Body of pancreas (tissue), 4 donors: Measurements from ENCODE around the gene CBR1. TPM values are rescaled to one million over a fixed set of nuclear protein-coding genes. Genes with fewer than 3 reads are reported as not detected.

ENCODE experiments used
- ATAC-seq: fragments of 150-250 bp; one replicate; pipeline ENCODE4 v1.9.1; 2016
- DNase-seq, 4 donors: peaks; one replicate each; pipeline ENCODE4 v3.0.0-alpha.2; 2019
- H3K27ac ChIP-seq, 4 donors: fragments of 200-600 bp; sonication (generic); 1 replicate in 3 of 4; 2 replicates in 1 of 4; pipeline versions ENCODE4 v1.5.1 to v1.6.1; 2016 to 2019; ENCODE audit warnings: mild to moderate bottlenecking in 1 of 4, mixed read lengths in 1 of 4, moderate library complexity in 1 of 4
- H3K27me3 ChIP-seq, 2 donors: fragments of 200-600 bp; sonication (generic); one replicate each; pipeline ENCODE4 v1.6.0; 2016; ENCODE audit warnings: mild to moderate bottlenecking in 1 of 2
- H3K36me3 ChIP-seq, 2 donors: fragments of 200-600 bp; sonication (generic); replicated peaks in 1 of 2; 2 replicates each; pipeline ENCODE4 v1.5.1; 2016; ENCODE audit warnings: low read depth in 2 of 2; ENCODE audit not compliant: insufficient read depth in 1 of 2
- H3K4me1 ChIP-seq: fragments of 200-600 bp; sonication (generic); one replicate; pipeline ENCODE4 v1.6.0; 2016
- H3K4me3 ChIP-seq, 2 donors: fragments of 200-600 bp; sonication (generic); 1 replicate in 1 of 2; 2 replicates in 1 of 2; pipeline ENCODE4 v1.5.1; 2016 to 2019
- H3K9me3 ChIP-seq, 3 donors: fragments of 200-600 bp; sonication (generic); 1 replicate in 2 of 3; 2 replicates in 1 of 3; pipeline ENCODE4 v1.5.1; 2016
- POLR2A ChIP-seq, 3 donors: fragments of 450-650 bp; IDR thresholded peaks; one replicate each; pipeline ENCODE4 v1.6.1; 2016; ENCODE audit warnings: antibody characterized with exemption in 3 of 3, mild to moderate bottlenecking in 2 of 3
- WGBS, 2 donors: methylation state at CpG; one replicate each; pipeline ENCODE4 v1.1.5; 2017; 5-methylcytosine and 5-hydroxymethylcytosine counted together
- intact Hi-C: fragments of 100-400 bp; cut with DNase I; formaldehyde crosslinking; loops from one replicate; pipeline ENCODE4 v1.15.1; 2023
- total RNA-seq, 2 donors: library from RNA; depleted of rRNA; stranded (reverse); fragments of >200 nt; gene quantifications; one replicate each; pipeline ENCODE4 v1.1.0, GENCODE V29; 2016
- TF ChIP-seq, protein P1 (sequence below), 7 experiments: fragments of 450-650 bp in 4 of 7; fragments of 200-600 bp in 3 of 7; sonication (generic) in 3 of 7; IDR thresholded peaks; one replicate each; pipeline ENCODE4 v1.5.1; 2016 to 2019; ENCODE audit warnings: antibody characterized with exemption in 7 of 7

The CBR1 gene
- total RNA-seq, 2 donors from 2014 or later, result 78.8 to 80.7 TPM

GRCh38 chr21:36027347-36027746 lies 42.5 kb upstream of the CBR1 start:
- ATAC-seq, result no peak
- DNase-seq, result no peak
- Histone ChIP-seq H3K36me3 (no peaks in the 10 kb centered on the region), H3K27me3 (no peaks in the 10 kb centered on the region), H3K27ac (no peak overlapping the region), H3K9me3 (no peaks in the 10 kb centered on the region), H3K4me1 (no peaks in the 10 kb centered on the region), H3K4me3 (no peak overlapping the region)
- TF ChIP-seq POLR2A (IDR thresholded peaks at IDR 0.05), result no peak
- TF ChIP-seq, protein P1, sequence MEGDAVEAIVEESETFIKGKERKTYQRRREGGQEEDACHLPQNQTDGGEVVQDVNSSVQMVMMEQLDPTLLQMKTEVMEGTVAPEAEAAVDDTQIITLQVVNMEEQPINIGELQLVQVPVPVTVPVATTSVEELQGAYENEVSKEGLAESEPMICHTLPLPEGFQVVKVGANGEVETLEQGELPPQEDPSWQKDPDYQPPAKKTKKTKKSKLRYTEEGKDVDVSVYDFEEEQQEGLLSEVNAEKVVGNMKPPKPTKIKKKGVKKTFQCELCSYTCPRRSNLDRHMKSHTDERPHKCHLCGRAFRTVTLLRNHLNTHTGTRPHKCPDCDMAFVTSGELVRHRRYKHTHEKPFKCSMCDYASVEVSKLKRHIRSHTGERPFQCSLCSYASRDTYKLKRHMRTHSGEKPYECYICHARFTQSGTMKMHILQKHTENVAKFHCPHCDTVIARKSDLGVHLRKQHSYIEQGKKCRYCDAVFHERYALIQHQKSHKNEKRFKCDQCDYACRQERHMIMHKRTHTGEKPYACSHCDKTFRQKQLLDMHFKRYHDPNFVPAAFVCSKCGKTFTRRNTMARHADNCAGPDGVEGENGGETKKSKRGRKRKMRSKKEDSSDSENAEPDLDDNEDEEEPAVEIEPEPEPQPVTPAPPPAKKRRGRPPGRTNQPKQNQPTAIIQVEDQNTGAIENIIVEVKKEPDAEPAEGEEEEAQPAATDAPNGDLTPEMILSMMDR (IDR thresholded peaks at IDR 0.05), result no peak
- WGBS, 2 donors, result 77 to 78% methylated on average over 5 of the region's 5 CpGs
- intact Hi-C loops, result no loop called here

DNA sequence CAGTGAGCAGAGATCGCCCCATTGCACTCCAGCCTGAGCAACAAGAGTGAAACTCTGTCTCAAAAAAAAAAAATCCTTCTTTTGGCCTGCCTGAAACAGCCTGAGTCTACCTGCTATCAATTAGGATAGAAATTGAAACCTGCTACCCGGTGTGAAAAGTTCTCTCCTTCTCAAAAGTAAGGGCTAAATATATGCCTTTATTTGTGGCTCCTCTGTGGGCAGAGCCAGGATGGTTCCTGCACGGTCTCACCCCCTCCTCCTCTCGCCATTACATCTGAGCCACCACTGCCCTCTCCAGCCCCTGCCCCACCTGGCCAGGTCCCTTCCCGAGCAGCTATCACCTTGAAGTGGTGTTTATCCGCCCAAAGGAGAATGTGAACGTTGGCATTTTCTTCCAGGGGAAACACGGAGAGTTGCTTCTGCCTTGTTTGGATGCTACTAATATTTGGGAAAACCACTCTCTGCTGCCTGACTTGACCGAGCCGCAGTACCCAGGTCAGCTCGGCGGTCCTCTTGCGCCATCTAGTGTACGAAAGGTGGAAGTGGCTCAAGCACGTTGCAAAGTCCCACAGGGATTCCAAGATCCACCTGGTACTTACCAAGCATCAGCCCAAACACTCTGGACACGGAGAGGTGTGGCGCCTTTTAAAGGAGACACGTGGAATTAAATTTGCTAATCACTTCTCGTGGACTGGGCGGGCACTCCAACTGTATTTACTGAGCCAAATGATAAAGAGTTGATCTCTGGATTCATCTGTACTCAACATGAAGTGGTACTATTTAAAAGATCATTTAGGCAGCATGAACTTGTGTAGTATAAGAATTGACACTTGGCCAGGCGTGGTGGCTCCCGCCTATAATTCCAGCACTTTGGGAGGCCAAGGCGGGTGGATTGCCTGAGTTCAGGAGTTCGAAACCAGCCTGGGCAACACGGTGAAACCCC lies 41.4 kb upstream of the CBR1 start:
- Histone ChIP-seq H3K4me3 (no peak overlapping the region), H3K4me1 (no peaks in the 10 kb centered on the region), H3K9me3 (no peaks in the 10 kb centered on the region), H3K27ac (no peak overlapping the region), H3K27me3 (no peaks in the 10 kb centered on the region), H3K36me3 (no peaks in the 10 kb centered on the region)
- DNase-seq (peak; percentile 77 to 78 (median 77)), ATAC-seq (peak; percentile 93)
- TF ChIP-seq POLR2A (IDR thresholded peaks at IDR 0.05), result no peak
- TF ChIP-seq, protein P1 (IDR thresholded peaks at IDR 0.05), result peak; percentile 90 to 97 (median 94)
- 20 to 23% methylated on average over 22 to 25 of the region's 25 CpGs for WGBS, 2 donors
- intact Hi-C loops, result no loop called here

DNA sequence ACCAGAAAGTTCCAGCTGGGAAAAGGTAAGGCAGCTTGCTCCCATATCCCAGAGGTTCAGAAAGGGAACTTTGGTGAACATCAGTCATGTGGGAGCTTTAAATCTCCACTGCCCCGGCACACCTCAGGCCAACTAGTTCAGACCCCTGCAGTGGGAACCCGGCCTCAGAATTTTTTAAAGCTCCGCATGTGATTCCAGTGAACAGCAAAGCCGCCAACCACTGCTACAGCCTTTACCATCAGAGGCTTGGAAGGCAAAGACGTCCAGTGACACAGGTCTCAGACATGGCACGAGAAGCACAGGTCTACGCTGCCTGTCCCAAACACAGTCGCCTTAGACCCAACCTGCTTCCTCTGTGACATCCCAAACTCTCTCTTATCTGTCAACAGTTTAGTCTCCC lies 40.5 kb upstream of the CBR1 start:
- 75 to 81% methylated on average over 6 to 8 of the region's 8 CpGs for WGBS, 2 donors
- no peak for DNase-seq
- intact Hi-C loops, result no loop called here

DNA sequence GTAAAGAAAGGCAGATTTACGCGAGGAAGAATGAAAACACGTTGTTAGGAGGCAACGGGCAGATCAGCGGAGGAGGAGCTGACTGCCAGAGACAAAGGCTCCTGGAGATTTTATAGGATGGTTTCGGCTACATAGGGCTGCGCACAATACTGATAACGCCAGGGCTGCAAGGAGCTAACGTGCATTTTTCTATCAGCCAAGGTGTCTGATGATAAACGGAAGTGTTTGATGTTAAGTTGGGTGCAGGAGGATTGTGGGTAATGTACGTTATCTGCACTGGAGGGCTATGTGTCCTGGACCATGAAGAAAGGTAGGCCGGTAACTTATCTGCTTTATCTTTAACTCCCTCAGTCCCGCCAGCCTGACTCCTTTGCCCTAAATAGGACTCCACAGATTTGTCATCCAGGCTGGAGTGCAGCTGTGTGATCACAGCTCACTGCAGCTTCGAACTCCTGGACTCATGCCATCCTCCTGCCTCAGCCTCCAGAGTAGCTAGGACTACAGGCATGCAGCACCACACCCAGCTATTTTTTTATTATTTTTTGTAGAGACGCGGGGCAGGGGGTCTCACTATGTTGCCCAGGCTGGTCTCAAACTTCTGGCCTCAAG lies 39.1 kb upstream of the CBR1 start:
- no peaks in the 10 kb centered on the region for H3K9me3 ChIP-seq
- no peaks in the 10 kb centered on the region for H3K27me3 ChIP-seq
- H3K27ac ChIP-seq, result no peak overlapping the region
- intact Hi-C loops, result no loop called here
- no peak overlapping the region for H3K4me3 ChIP-seq
- DNase-seq, result no peak
- peaks cover 0 to 8% of the 10 kb centered on the region in 2 donors for H3K36me3 ChIP-seq
- WGBS, 2 donors, result 43 to 50% methylated on average over 16 of the region's 16 CpGs
- no peak for ATAC-seq
- no peaks in the 10 kb centered on the region for H3K4me1 ChIP-seq
- TF ChIP-seq, protein P1 (IDR thresholded peaks at IDR 0.05), result no peak
- TF ChIP-seq POLR2A (IDR thresholded peaks at IDR 0.05), result no peak

More for the DNA sequence above, 40.5 kb upstream of the CBR1 start:
- no peak overlapping the region for H3K27ac ChIP-seq
- peaks cover 0 to under 1% of the 10 kb centered on the region in 2 donors for H3K36me3 ChIP-seq
- TF ChIP-seq, protein P1 (IDR thresholded peaks at IDR 0.05), result no peak
- TF ChIP-seq POLR2A (IDR thresholded peaks at IDR 0.05), result no peak
- H3K27me3 ChIP-seq, result no peaks in the 10 kb centered on the region
- ATAC-seq, result no peak
- no peaks in the 10 kb centered on the region for H3K9me3 ChIP-seq
- no peak overlapping the region for H3K4me3 ChIP-seq
- no peaks in the 10 kb centered on the region for H3K4me1 ChIP-seq
